ENCODE results near the gene FCMR. TPM values are rescaled to one million over a fixed set of nuclear protein-coding genes. Genes with fewer than 3 reads are reported as not detected.

Gene FCMR
- total and polyA plus RNA-seq, 4 donors: 0.28 to 4.0 (median 2.3) TPM

GRCh38 chr1:206941766-206942418 is 20.2 kb upstream of the FCMR start:
- WGBS, 2 donors: 17 to 18% methylated on average over 6 of the region's 6 CpGs
- intact Hi-C loops (cut with DNase I): no loop called here
- H3K4me1 ChIP-seq (ENCODE audit: control insufficient read depth in 1 of 2, insufficient read depth in 2 of 2, low read length in 2 of 2): no peaks in the 10 kb centered on the region
- no peaks in the 10 kb centered on the region for H3K9me3 ChIP-seq (ENCODE audit: control insufficient read depth, low read length)
- no peaks in the 10 kb centered on the region for H3K27me3 ChIP-seq (ENCODE audit: control insufficient read depth in 1 of 2, insufficient read depth in 2 of 2, low read length in 1 of 2)
- no peak overlapping the region for H3K4me3 ChIP-seq (ENCODE audit: low read length in 2 of 2)
- ATAC-seq (ENCODE audit: low FRiP score): no peak
- DNase-seq: no peak
- no peak overlapping the region for H3K27ac ChIP-seq (ENCODE audit: low read depth in 1 of 2, low read length in 2 of 2)
- H3K36me3 ChIP-seq (ENCODE audit: control insufficient read depth in 1 of 2, insufficient read depth in 2 of 2, low read length in 1 of 2): no peaks in the 10 kb centered on the region

DNA sequence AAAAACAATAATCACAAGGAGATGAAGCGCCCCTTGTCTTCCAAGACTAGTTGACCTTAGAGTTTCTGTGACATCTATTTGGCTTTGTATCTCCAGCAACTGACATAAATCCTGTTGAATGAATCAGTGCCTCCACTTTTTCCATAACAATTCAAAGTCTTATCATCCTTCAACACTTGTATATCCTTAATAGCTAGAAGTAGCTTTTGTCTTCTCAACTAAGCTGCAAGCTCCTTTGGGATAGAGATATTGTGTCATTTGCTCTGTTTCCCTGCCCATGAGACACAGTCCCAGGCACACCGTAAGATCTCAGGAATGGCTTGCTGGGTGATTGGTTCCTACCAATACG is 18.8 kb upstream of the FCMR start:
- intact Hi-C loops (cut with DNase I): no loop called here
- no peak overlapping the region for H3K27ac ChIP-seq (ENCODE audit: low read depth in 1 of 2, low read length in 2 of 2)
- no peak overlapping the region for H3K4me3 ChIP-seq (ENCODE audit: low read length in 2 of 2)
- no peaks in the 10 kb centered on the region for H3K4me1 ChIP-seq (ENCODE audit: control insufficient read depth in 1 of 2, insufficient read depth in 2 of 2, low read length in 2 of 2)
- no peaks in the 10 kb centered on the region for H3K36me3 ChIP-seq (ENCODE audit: control insufficient read depth in 1 of 2, insufficient read depth in 2 of 2, low read length in 1 of 2)
- DNase-seq (no peak), ATAC-seq (ENCODE audit: low FRiP score) (no peak)
- WGBS, 2 donors: 92% methylated on average over 3 of the region's 3 CpGs
- H3K27me3 ChIP-seq (ENCODE audit: control insufficient read depth in 1 of 2, insufficient read depth in 2 of 2, low read length in 1 of 2): no peaks in the 10 kb centered on the region
- H3K9me3 ChIP-seq (ENCODE audit: control insufficient read depth, low read length): no peaks in the 10 kb centered on the region

GRCh38 chr1:206939841-206940587 is 18.3 kb upstream of the FCMR start:
- ATAC-seq (ENCODE audit: low FRiP score): no peak
- no peaks in the 10 kb centered on the region for H3K27me3 ChIP-seq (ENCODE audit: control insufficient read depth in 1 of 2, insufficient read depth in 2 of 2, low read length in 1 of 2)
- 88 to 89% methylated on average over 9 of the region's 9 CpGs for WGBS, 2 donors
- DNase-seq: no peak
- H3K27ac ChIP-seq (ENCODE audit: low read depth in 1 of 2, low read length in 2 of 2): no peak overlapping the region
- no peaks in the 10 kb centered on the region for H3K9me3 ChIP-seq (ENCODE audit: control insufficient read depth, low read length)
- H3K4me3 ChIP-seq (ENCODE audit: low read length in 2 of 2): no peak overlapping the region
- H3K36me3 ChIP-seq (ENCODE audit: control insufficient read depth in 1 of 2, insufficient read depth in 2 of 2, low read length in 1 of 2): no peaks in the 10 kb centered on the region
- intact Hi-C loops (cut with DNase I): no loop called here
- H3K4me1 ChIP-seq (ENCODE audit: control insufficient read depth in 1 of 2, insufficient read depth in 2 of 2, low read length in 2 of 2): no peaks in the 10 kb centered on the region

DNA sequence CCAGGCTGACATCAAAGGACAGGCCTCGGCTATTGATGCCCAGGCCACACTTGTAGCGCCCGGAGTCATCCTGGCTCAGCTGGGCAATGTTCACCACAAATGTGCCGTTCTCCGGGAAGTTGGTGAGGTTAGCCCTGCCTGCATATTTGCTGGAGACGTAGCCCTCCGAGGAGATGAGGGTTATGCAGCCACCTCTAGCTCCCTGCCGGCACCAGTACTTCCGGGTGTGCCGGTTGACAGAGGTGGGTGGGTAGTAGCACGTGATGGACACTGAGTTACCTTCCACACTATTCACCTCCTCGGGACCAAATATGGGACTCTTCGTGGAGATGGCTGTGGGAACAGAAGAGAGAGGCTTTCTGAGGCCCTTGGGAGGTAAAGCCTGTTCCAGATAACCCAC is 17.4 kb upstream of the FCMR start:
- DNase-seq: no peak
- H3K27me3 ChIP-seq (ENCODE audit: control insufficient read depth in 1 of 2, insufficient read depth in 2 of 2, low read length in 1 of 2): no peaks in the 10 kb centered on the region
- WGBS, 2 donors: 90 to 97% methylated on average over 13 of the region's 13 CpGs

GRCh38 chr1:206937425-206937824 is 15.7 kb upstream of the FCMR start:
- H3K27me3 ChIP-seq (ENCODE audit: control insufficient read depth in 1 of 2, insufficient read depth in 2 of 2, low read length in 1 of 2): no peaks in the 10 kb centered on the region
- ATAC-seq (ENCODE audit: low FRiP score) (no peak), DNase-seq (no peak)
- no peaks in the 10 kb centered on the region for H3K9me3 ChIP-seq (ENCODE audit: control insufficient read depth, low read length)
- H3K36me3 ChIP-seq (ENCODE audit: control insufficient read depth in 1 of 2, insufficient read depth in 2 of 2, low read length in 1 of 2): no peaks in the 10 kb centered on the region
- no peak overlapping the region for H3K27ac ChIP-seq (ENCODE audit: low read depth in 1 of 2, low read length in 2 of 2)
- intact Hi-C loops (cut with DNase I): no loop called here
- no peaks in the 10 kb centered on the region for H3K4me1 ChIP-seq (ENCODE audit: control insufficient read depth in 1 of 2, insufficient read depth in 2 of 2, low read length in 2 of 2)
- 91 to 96% methylated on average over 6 of the region's 6 CpGs for WGBS, 2 donors
- no peak overlapping the region for H3K4me3 ChIP-seq (ENCODE audit: low read length in 2 of 2)

More for the DNA sequence above, 17.4 kb upstream of the FCMR start:
- Histone ChIP-seq H3K4me3 (ENCODE audit: low read length in 2 of 2) (no peak overlapping the region), H3K9me3 (ENCODE audit: control insufficient read depth, low read length) (no peaks in the 10 kb centered on the region), H3K4me1 (ENCODE audit: control insufficient read depth in 1 of 2, insufficient read depth in 2 of 2, low read length in 2 of 2) (no peaks in the 10 kb centered on the region), H3K27ac (ENCODE audit: low read depth in 1 of 2, low read length in 2 of 2) (no peak overlapping the region), H3K36me3 (ENCODE audit: control insufficient read depth in 1 of 2, insufficient read depth in 2 of 2, low read length in 1 of 2) (no peaks in the 10 kb centered on the region)
- intact Hi-C loops (cut with DNase I): no loop called here
- no peak for ATAC-seq (ENCODE audit: low FRiP score)

- ATAC-seq (ENCODE audit: low FRiP score): no peak
Observed at GRCh38 chr1:206935491-206936067, 13.8 kb upstream of the FCMR start.

DNA sequence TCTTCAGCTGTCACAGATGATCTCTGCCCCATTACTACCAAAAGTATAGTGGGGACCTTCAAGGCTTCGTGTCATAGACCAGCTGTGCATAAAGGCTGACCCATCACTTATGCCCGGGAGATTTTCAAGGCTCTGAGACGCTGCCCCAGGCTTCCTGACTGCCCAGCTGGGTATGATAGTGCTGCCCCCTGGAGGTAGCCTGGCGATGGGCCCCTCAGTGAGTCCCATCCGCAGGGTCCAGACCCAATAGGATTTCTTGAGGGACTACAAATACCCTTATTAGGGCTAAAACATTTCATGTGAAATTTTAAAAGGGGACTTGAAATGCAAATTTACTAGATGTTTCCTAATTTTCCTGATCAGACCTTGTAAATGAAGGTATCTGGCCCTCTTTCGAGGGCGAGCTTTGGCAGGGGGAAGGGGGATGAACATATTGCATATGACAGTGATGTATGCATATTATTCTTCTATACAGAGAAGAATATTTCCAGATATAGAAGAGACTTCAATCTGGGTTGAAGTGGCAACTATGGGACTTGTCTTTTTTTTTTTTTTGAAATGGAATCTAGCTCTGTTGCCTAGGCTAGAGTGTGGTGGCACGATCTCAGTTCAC is 11.7 kb upstream of the FCMR start:
- no peak overlapping the region for H3K27ac ChIP-seq (ENCODE audit: low read depth in 1 of 2, low read length in 2 of 2)
- H3K4me3 ChIP-seq (ENCODE audit: low read length in 2 of 2): no peak overlapping the region
- intact Hi-C loops (cut with DNase I): no loop called here
- H3K36me3 ChIP-seq (ENCODE audit: control insufficient read depth in 1 of 2, insufficient read depth in 2 of 2, low read length in 1 of 2): no peaks in the 10 kb centered on the region
- no peaks in the 10 kb centered on the region for H3K27me3 ChIP-seq (ENCODE audit: control insufficient read depth in 1 of 2, insufficient read depth in 2 of 2, low read length in 1 of 2)
- WGBS, 2 donors: 74 to 80% methylated on average over 8 of the region's 8 CpGs
- no peaks in the 10 kb centered on the region for H3K9me3 ChIP-seq (ENCODE audit: control insufficient read depth, low read length)
- ATAC-seq (ENCODE audit: low FRiP score): no peak
- no peaks in the 10 kb centered on the region for H3K4me1 ChIP-seq (ENCODE audit: control insufficient read depth in 1 of 2, insufficient read depth in 2 of 2, low read length in 2 of 2)
- peak; percentile 76 for DNase-seq

More at GRCh38 chr1:206935491-206936067, 13.8 kb upstream of the FCMR start:
- Histone ChIP-seq H3K9me3 (ENCODE audit: control insufficient read depth, low read length) (no peaks in the 10 kb centered on the region), H3K27ac (ENCODE audit: low read depth in 1 of 2, low read length in 2 of 2) (no peak overlapping the region), H3K4me3 (ENCODE audit: low read length in 2 of 2) (no peak overlapping the region), H3K27me3 (ENCODE audit: control insufficient read depth in 1 of 2, insufficient read depth in 2 of 2, low read length in 1 of 2) (no peaks in the 10 kb centered on the region), H3K36me3 (ENCODE audit: control insufficient read depth in 1 of 2, insufficient read depth in 2 of 2, low read length in 1 of 2) (no peaks in the 10 kb centered on the region), H3K4me1 (ENCODE audit: control insufficient read depth in 1 of 2, insufficient read depth in 2 of 2, low read length in 2 of 2) (no peaks in the 10 kb centered on the region)
- DNase-seq: peak; percentile 63 to 75
- WGBS, 2 donors: 64 to 66% methylated on average over 19 of the region's 19 CpGs
- intact Hi-C loops (cut with DNase I): no loop called here

DNA sequence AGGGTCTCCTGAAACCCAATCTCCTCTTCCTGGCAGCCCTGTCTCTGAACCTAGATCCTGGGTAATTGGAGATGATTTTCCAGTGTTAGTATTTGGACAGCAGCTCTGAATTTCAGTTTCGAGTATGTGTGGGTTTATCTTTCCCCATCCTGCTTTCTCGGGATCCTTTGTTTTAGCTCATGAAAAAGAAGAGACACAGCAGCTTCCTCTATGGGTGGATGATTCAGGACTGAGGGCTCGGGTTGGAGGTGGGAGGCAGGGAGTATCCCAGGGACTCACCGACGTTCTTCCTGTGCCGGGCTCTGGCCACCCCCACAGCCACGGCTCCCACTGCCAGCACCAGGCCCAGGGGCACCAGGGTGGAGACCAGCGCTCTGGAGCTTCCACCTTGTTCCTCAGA is 10.4 kb upstream of the FCMR start:
- WGBS, 2 donors: 72 to 76% methylated on average over 8 of the region's 8 CpGs
- Histone ChIP-seq H3K27me3 (ENCODE audit: control insufficient read depth in 1 of 2, insufficient read depth in 2 of 2, low read length in 1 of 2) (no peaks in the 10 kb centered on the region), H3K4me1 (ENCODE audit: control insufficient read depth in 1 of 2, insufficient read depth in 2 of 2, low read length in 2 of 2) (no peaks in the 10 kb centered on the region), H3K36me3 (ENCODE audit: control insufficient read depth in 1 of 2, insufficient read depth in 2 of 2, low read length in 1 of 2) (no peaks in the 10 kb centered on the region), H3K9me3 (ENCODE audit: control insufficient read depth, low read length) (no peaks in the 10 kb centered on the region), H3K27ac (ENCODE audit: low read depth in 1 of 2, low read length in 2 of 2) (no peak overlapping the region), H3K4me3 (ENCODE audit: low read length in 2 of 2) (no peak overlapping the region)
- no peak for ATAC-seq (ENCODE audit: low FRiP score)
- intact Hi-C loops (cut with DNase I): no loop called here
- DNase-seq: peak in 1 of 2 donors; percentile 38

All from aorta (tissue), 5 donors.